Measurements from ENCODE around the gene GRK5. TPM values are rescaled to one million over a fixed set of nuclear protein-coding genes. Genes with fewer than 3 reads are reported as not detected.

GRK5 gene
- total RNA-seq, 1 experiment from 2014 or later: 4.8 TPM

DNA sequence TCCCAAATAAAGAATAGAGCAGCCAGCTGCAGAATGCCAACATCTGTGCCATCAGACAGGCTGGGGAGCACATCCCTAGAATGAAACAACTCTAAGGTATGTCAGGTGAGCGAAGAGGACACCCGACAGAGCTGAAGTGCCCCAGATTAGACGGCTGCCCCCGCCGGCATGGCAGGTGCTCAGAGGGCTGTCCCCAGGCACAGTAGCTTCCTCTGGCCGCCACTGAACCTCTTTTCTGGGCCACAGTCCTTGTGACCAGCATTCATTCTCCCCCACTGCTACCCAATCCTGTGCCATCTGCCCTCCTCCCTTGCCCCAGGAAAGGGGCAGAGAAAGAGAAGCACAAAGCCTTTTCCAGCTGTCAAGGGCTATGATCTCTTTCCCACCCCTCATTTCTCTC lies 293.4 kb downstream of the GRK5 start:
- ChIA-PET POLR2A (ENCODE audit: unreplicated experiment) (no interaction called here), CTCF (interaction anchor here (0.7 kb wide), 1 partner anchor 101 kb away, joined by 3 read pairs; no protein-coding TSS in a partner anchor)
- no peaks in the 10 kb centered on the region for H3K27me3 ChIP-seq (ENCODE audit: insufficient read depth, low read depth)
- no peaks in the 10 kb centered on the region for H3K36me3 ChIP-seq (ENCODE audit: low read depth)
- H3K9me2 ChIP-seq (ENCODE audit: insufficient read depth): no peaks in the 10 kb centered on the region
- no peaks in the 10 kb centered on the region for H3K4me1 ChIP-seq (replicated peaks; ENCODE audit: insufficient read depth)
- H3F3A ChIP-seq (ENCODE audit: insufficient read depth, low read depth): no peaks in the 10 kb centered on the region
- H3K4me3 ChIP-seq: no peak overlapping the region
- intact Hi-C loops (cut with micrococcal nuclease; ENCODE audit: unreplicated experiment): no loop called here
- no peak overlapping the region for H2AFZ ChIP-seq
- no peaks in the 10 kb centered on the region for H3K9me3 ChIP-seq (ENCODE audit: insufficient read depth, low read depth)
- DNase-seq: no peak
- no TSS peak for BruUV-seq (replicated peaks)
- H3K27ac ChIP-seq: no peak overlapping the region
- no peaks in the 10 kb centered on the region for H4K20me1 ChIP-seq (ENCODE audit: insufficient read depth)
- H3K79me2 ChIP-seq (ENCODE audit: low read depth): no peaks in the 10 kb centered on the region
- TF ChIP-seq EZH2 (IDR thresholded peaks at IDR 0.05; ENCODE audit: low read depth) (no peak), CTCF (conservative IDR thresholded peaks at IDR 0.05) (no peak)
- no peak overlapping the region for H3K4me2 ChIP-seq

DNA sequence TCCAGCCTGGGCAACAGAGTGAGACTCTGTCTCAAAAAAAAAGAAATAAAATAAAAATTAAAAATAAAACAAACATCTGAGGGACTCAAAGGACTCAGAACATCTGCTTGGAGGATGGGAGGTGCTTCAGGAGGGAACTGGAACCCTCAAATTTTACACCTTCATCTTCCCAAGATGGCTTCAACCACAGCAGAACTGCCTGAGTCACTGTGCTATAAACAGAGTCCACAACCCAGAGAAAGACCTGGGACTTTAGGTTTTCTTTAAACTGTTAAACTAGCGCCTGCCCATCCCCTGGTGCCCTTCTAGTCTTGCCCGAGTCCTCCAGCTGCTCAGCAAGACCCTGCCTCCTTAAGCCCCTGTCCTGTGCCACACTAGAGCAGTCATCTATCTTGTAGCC lies 294.3 kb downstream of the GRK5 start:
- no peaks in the 10 kb centered on the region for H3K27me3 ChIP-seq (ENCODE audit: insufficient read depth, low read depth)
- no peak overlapping the region for H3K27ac ChIP-seq
- no TSS peak for BruUV-seq (replicated peaks)
- H4K20me1 ChIP-seq (ENCODE audit: insufficient read depth): no peaks in the 10 kb centered on the region
- ChIA-PET CTCF (interaction anchor here (0.7 kb wide), 1 partner anchor 101 kb away, joined by 3 read pairs; no protein-coding TSS in a partner anchor), POLR2A (ENCODE audit: unreplicated experiment) (no interaction called here)
- H3K4me3 ChIP-seq: no peak overlapping the region
- no peaks in the 10 kb centered on the region for H3K79me2 ChIP-seq (ENCODE audit: low read depth)
- H3K4me2 ChIP-seq: no peak overlapping the region
- no peaks in the 10 kb centered on the region for H3F3A ChIP-seq (ENCODE audit: insufficient read depth, low read depth)
- no peak for DNase-seq
- no peaks in the 10 kb centered on the region for H3K9me3 ChIP-seq (ENCODE audit: insufficient read depth, low read depth)
- H3K4me1 ChIP-seq (replicated peaks; ENCODE audit: insufficient read depth): no peaks in the 10 kb centered on the region
- no peak overlapping the region for H2AFZ ChIP-seq
- TF ChIP-seq EZH2 (IDR thresholded peaks at IDR 0.05; ENCODE audit: low read depth): no peak
- no peak for TF ChIP-seq CTCF (conservative IDR thresholded peaks at IDR 0.05)
- no peaks in the 10 kb centered on the region for H3K9me2 ChIP-seq (ENCODE audit: insufficient read depth)
- H3K36me3 ChIP-seq (ENCODE audit: low read depth): no peaks in the 10 kb centered on the region
- intact Hi-C loops (cut with micrococcal nuclease; ENCODE audit: unreplicated experiment): no loop called here

- Histone ChIP-seq H3K79me2 (ENCODE audit: low read depth) (no peaks in the 10 kb centered on the region), H3K4me3 (no peak overlapping the region), H3K9me2 (ENCODE audit: insufficient read depth) (no peaks in the 10 kb centered on the region), H2AFZ (no peak overlapping the region), H4K20me1 (ENCODE audit: insufficient read depth) (no peaks in the 10 kb centered on the region), H3K9me3 (ENCODE audit: insufficient read depth, low read depth) (no peaks in the 10 kb centered on the region), H3K27ac (no peak overlapping the region), H3K27me3 (ENCODE audit: insufficient read depth, low read depth) (no peaks in the 10 kb centered on the region), H3K4me2 (no peak overlapping the region), H3K4me1 (replicated peaks; ENCODE audit: insufficient read depth) (no peaks in the 10 kb centered on the region), H3K36me3 (ENCODE audit: low read depth) (no peaks in the 10 kb centered on the region), H3F3A (ENCODE audit: insufficient read depth, low read depth) (no peaks in the 10 kb centered on the region)
- no peak for DNase-seq
- POLR2A ChIA-PET (ENCODE audit: unreplicated experiment): no interaction called here
- intact Hi-C loops (cut with micrococcal nuclease; ENCODE audit: unreplicated experiment): no loop called here
- CTCF ChIA-PET: no interaction called here
- no TSS peak for BruUV-seq (replicated peaks)
- no peak for TF ChIP-seq EZH2 (IDR thresholded peaks at IDR 0.05; ENCODE audit: low read depth)
- no peak for TF ChIP-seq CTCF (conservative IDR thresholded peaks at IDR 0.05)
Observed at GRCh38 chr10:119502209-119502608, 294.8 kb downstream of the GRK5 start.

All from PC-9 (cell line).